HEK293 (cell line): Measurements from ENCODE around the gene TMC4.

Source experiments
- CTCF ChIA-PET: fragments of 350-600 bp; formaldehyde crosslinking; extraction: SDS; loops from one replicate; lab custom pipeline; 2021; ENCODE audit warnings: antibody characterized with exemption; lab: Yijun Ruan, JAX
- POLR2A ChIA-PET: fragments of 300-600 bp; formaldehyde crosslinking; extraction: SDS; loops from one replicate; lab custom pipeline; 2020; ENCODE audit warnings: antibody characterized with exemption, inconsistent platforms; lab: Yijun Ruan, JAX
- H3K27ac ChIP-seq: fragments of 200-500 bp; sonication (Bioruptor generic); 2 replicates; pipeline ENCODE4 v1.5.1; 2014; ENCODE audit warnings: low read depth, low read length, control low read depth, inconsistent platforms; ENCODE audit errors: extremely low read depth
- H3K36me3 ChIP-seq, 2 experiments: fragments of 200-500 bp in 1 of 2; sonication (Bioruptor generic) in 1 of 2; 1 replicate in 1 of 2; 2 replicates in 1 of 2; pipeline ENCODE4 v1.5.1; 2014 to 2017; ENCODE audit warnings: inconsistent platforms in 2 of 2, low read length in 2 of 2; ENCODE audit not compliant: control insufficient read depth in 2 of 2, insufficient read depth in 1 of 2
- H3K4me1 ChIP-seq: fragments of 200-500 bp; sonication (Bioruptor generic); 2 replicates; pipeline ENCODE4 v1.5.1; 2014; ENCODE audit warnings: mild to moderate bottlenecking, low read length, inconsistent platforms; ENCODE audit not compliant: control insufficient read depth, insufficient read depth
- H3K4me3 ChIP-seq: 2 replicates; pipeline ENCODE4 v1.5.1; 2011; ENCODE audit warnings: low read depth, mild to moderate bottlenecking, control low read depth, low read length, moderate library complexity
- H3K9me3 ChIP-seq: fragments of 200-500 bp; sonication (Bioruptor generic); 2 replicates; pipeline ENCODE4 v1.5.1; 2014; ENCODE audit warnings: low read depth, low read length, inconsistent platforms; ENCODE audit not compliant: control insufficient read depth, insufficient read depth
- FEZF1 ChIP-seq: fragments of 450-650 bp; formaldehyde crosslinking; IDR thresholded peaks from 2 replicates; pipeline ENCODE4 v1.5.1; 2016; ENCODE audit warnings: missing biosample characterization, missing genetic modification characterization
- KLF8 ChIP-seq: fragments of 450-650 bp; formaldehyde crosslinking; IDR thresholded peaks from 2 replicates; pipeline ENCODE4 v1.5.1; 2016; ENCODE audit warnings: missing biosample characterization, missing genetic modification characterization
- MYNN ChIP-seq: fragments of 450-650 bp; formaldehyde crosslinking; IDR thresholded peaks from 2 replicates; pipeline ENCODE4 v1.5.1; 2016; ENCODE audit warnings: missing biosample characterization, missing genetic modification characterization, borderline replicate concordance
- OSR2 ChIP-seq: fragments of 450-650 bp; formaldehyde crosslinking; IDR thresholded peaks from 2 replicates; pipeline ENCODE4 v1.5.1; 2016; ENCODE audit warnings: missing biosample characterization, missing genetic modification characterization
- OVOL3 ChIP-seq: fragments of 450-650 bp; formaldehyde crosslinking; IDR thresholded peaks from 2 replicates; pipeline ENCODE4 v1.5.1; 2016; ENCODE audit warnings: missing biosample characterization, missing genetic modification characterization
- SCRT2 ChIP-seq: fragments of 450-650 bp; formaldehyde crosslinking; IDR thresholded peaks from 2 replicates; pipeline ENCODE4 v1.5.1; 2016; ENCODE audit warnings: missing biosample characterization, missing genetic modification characterization
- SP3 ChIP-seq: fragments of 450-650 bp; formaldehyde crosslinking; IDR thresholded peaks from 2 replicates; pipeline ENCODE4 v1.5.1; 2016; ENCODE audit warnings: missing biosample characterization, missing genetic modification characterization
- TCF7L2 ChIP-seq: IDR thresholded peaks from 2 replicates; pipeline ENCODE4 v1.6.1; 2011; ENCODE audit warnings: low read depth, mild to moderate bottlenecking, inconsistent platforms, low read length, moderate library complexity, borderline replicate concordance
- ZNF211 ChIP-seq: fragments of 450-650 bp; formaldehyde crosslinking; IDR thresholded peaks from 2 replicates; pipeline ENCODE4 v1.5.1; 2016; ENCODE audit warnings: low read depth, missing biosample characterization, missing genetic modification characterization
- ZNF350 ChIP-seq: fragments of 450-650 bp; formaldehyde crosslinking; IDR thresholded peaks from 2 replicates; pipeline ENCODE4 v1.5.0; 2017; ENCODE audit warnings: missing biosample characterization, mild to moderate bottlenecking, missing genetic modification characterization
- ZNF48 ChIP-seq: fragments of 450-650 bp; formaldehyde crosslinking; IDR thresholded peaks from 2 replicates; pipeline ENCODE4 v1.5.1; 2016; ENCODE audit warnings: missing biosample characterization, missing genetic modification characterization
- ZNF555 ChIP-seq: fragments of 450-650 bp; formaldehyde crosslinking; conservative IDR thresholded peaks from 2 replicates; pipeline ENCODE4 v1.5.1; 2017; ENCODE audit warnings: missing biosample characterization, mild to moderate bottlenecking, missing genetic modification characterization, inconsistent platforms
- ZNF600 ChIP-seq: fragments of 450-650 bp; formaldehyde crosslinking; IDR thresholded peaks from 2 replicates; pipeline ENCODE4 v1.5.1; 2016; ENCODE audit warnings: missing biosample characterization, missing genetic modification characterization
- ZNF654 ChIP-seq: fragments of 450-650 bp; formaldehyde crosslinking; IDR thresholded peaks from 2 replicates; pipeline ENCODE4 v1.5.1; 2016; ENCODE audit warnings: low read depth, missing biosample characterization, missing genetic modification characterization
- ZNF837 ChIP-seq: fragments of 450-650 bp; formaldehyde crosslinking; IDR thresholded peaks from 2 replicates; pipeline ENCODE4 v1.5.1; 2016; ENCODE audit warnings: missing biosample characterization, missing genetic modification characterization
- ZSCAN30 ChIP-seq: fragments of 450-650 bp; IDR thresholded peaks from 2 replicates; pipeline ENCODE4 v1.5.1; 2018; ENCODE audit warnings: missing biosample characterization, mild to moderate bottlenecking, missing genetic modification characterization, moderate library complexity
- TF ChIP-seq, protein P1 (sequence below): fragments of 450-650 bp; formaldehyde crosslinking; conservative IDR thresholded peaks from 2 replicates; pipeline ENCODE4 v1.5.1; 2016; ENCODE audit warnings: low read depth, missing biosample characterization, missing genetic modification characterization
- TF ChIP-seq, protein P2 (sequence below): fragments of 450-650 bp; formaldehyde crosslinking; IDR thresholded peaks from 2 replicates; pipeline ENCODE4 v1.5.1; 2016; ENCODE audit warnings: missing biosample characterization, missing genetic modification characterization
- TF ChIP-seq, protein P3 (sequence below): fragments of 450-650 bp; formaldehyde crosslinking; IDR thresholded peaks from 2 replicates; pipeline ENCODE4 v1.5.1; 2016; ENCODE audit warnings: missing biosample characterization, missing genetic modification characterization
- TF ChIP-seq, protein P4 (sequence below): fragments of 450-650 bp; formaldehyde crosslinking; IDR thresholded peaks from 2 replicates; pipeline ENCODE4 v1.5.1; 2016; ENCODE audit warnings: missing biosample characterization, missing genetic modification characterization
- TF ChIP-seq, protein P5 (sequence below): fragments of 450-650 bp; formaldehyde crosslinking; IDR thresholded peaks from 2 replicates; pipeline ENCODE4 v1.5.1; 2016; ENCODE audit warnings: missing biosample characterization, missing genetic modification characterization, low read depth

Gene TMC4

DNA sequence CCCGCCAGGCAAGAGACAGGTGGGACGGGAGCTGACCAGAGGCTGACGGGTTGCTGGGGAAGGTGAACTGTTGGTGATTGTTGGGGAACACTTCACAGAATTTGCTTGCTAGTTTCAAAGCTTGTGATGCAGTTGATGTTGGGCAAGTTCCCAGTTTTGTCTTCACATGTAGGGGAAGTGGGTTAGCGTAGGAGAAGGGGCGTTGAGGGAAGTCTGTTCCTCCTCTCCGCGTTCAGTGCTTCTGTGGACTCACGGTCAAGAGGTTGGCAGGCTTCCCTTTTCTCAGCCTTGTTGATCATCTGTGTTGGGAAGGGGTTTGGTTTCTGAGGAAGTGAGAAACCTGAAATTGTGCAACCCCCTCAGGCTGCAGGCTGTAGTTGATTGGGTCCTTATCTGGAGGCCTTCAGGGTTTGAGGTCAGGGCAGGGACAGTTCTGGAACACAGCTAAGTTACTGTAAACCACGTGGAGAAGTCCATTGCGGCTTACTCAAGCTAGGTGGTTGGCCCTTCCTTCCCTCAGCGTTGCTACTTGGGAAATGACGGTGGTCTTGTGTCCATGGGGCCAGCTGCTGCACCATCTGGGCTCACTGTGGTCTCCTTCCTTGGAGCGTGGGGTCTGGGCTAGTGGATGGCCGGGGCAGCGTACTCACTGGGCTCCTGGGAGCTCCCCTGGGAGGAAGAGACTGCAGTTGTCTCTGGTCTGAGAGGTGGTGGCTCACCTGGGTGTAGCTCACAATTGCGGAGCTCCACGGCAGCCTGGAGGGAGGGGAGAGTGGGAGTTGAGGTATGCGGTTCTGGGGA is 35.2 kb upstream of the TMC4 start:
- no peaks in the 10 kb centered on the region for H3K9me3 ChIP-seq
- ChIA-PET CTCF (interaction anchor here (0.6 to 1.3 kb wide), 2 partner anchors 59 to 398 kb away, joined by 3 to 4 read pairs; no protein-coding TSS in a partner anchor), POLR2A (interaction anchor here (1.1 to 9.1 kb wide), 3 partner anchors 9 to 71 kb away, joined by 6 to 152 read pairs (median 7); partner anchors contain the start of genes CNOT3, MBOAT7 and TSEN34)
- H3K4me3 ChIP-seq = no peak overlapping the region
- peaks cover 26% of the 10 kb centered on the region for H3K4me1 ChIP-seq
- H3K36me3 ChIP-seq = peaks cover 38 to 62% of the 10 kb centered on the region in 2 experiments
- H3K27ac ChIP-seq = peak overlapping the region; percentile 71; the same call in 1 of the 2 replicates
- TF ChIP-seq OSR2 (peak; percentile 38; the same call in 1 of the 2 replicates), FEZF1 (tag by site-specific recombination) (peak; percentile 22; the same call in 1 of the 2 replicates), ZNF211 (tag by site-specific recombination) (no peak), ZNF654 (no peak), ZNF837 (tag by site-specific recombination) (no peak), ZNF600 (tag by site-specific recombination) (peak; percentile 28; the same call in 1 of the 2 replicates), MYNN (tag by site-specific recombination) (no peak), ZNF48 (tag by site-specific recombination) (no peak), SP3 (tag by site-specific recombination) (no peak), KLF8 (tag by site-specific recombination) (peak; percentile 35; the same call in 1 of the 2 replicates)
- TF ChIP-seq, protein P1, sequence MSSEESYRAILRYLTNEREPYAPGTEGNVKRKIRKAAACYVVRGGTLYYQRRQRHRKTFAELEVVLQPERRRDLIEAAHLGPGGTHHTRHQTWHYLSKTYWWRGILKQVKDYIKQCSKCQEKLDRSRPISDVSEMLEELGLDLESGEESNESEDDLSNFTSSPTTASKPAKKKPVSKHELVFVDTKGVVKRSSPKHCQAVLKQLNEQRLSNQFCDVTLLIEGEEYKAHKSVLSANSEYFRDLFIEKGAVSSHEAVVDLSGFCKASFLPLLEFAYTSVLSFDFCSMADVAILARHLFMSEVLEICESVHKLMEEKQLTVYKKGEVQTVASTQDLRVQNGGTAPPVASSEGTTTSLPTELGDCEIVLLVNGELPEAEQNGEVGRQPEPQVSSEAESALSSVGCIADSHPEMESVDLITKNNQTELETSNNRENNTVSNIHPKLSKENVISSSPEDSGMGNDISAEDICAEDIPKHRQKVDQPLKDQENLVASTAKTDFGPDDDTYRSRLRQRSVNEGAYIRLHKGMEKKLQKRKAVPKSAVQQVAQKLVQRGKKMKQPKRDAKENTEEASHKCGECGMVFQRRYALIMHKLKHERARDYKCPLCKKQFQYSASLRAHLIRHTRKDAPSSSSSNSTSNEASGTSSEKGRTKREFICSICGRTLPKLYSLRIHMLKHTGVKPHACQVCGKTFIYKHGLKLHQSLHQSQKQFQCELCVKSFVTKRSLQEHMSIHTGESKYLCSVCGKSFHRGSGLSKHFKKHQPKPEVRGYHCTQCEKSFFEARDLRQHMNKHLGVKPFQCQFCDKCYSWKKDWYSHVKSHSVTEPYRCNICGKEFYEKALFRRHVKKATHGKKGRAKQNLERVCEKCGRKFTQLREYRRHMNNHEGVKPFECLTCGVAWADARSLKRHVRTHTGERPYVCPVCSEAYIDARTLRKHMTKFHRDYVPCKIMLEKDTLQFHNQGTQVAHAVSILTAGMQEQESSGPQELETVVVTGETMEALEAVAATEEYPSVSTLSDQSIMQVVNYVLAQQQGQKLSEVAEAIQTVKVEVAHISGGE (tag by site-specific recombination) = no peak
- TF ChIP-seq, protein P2, sequence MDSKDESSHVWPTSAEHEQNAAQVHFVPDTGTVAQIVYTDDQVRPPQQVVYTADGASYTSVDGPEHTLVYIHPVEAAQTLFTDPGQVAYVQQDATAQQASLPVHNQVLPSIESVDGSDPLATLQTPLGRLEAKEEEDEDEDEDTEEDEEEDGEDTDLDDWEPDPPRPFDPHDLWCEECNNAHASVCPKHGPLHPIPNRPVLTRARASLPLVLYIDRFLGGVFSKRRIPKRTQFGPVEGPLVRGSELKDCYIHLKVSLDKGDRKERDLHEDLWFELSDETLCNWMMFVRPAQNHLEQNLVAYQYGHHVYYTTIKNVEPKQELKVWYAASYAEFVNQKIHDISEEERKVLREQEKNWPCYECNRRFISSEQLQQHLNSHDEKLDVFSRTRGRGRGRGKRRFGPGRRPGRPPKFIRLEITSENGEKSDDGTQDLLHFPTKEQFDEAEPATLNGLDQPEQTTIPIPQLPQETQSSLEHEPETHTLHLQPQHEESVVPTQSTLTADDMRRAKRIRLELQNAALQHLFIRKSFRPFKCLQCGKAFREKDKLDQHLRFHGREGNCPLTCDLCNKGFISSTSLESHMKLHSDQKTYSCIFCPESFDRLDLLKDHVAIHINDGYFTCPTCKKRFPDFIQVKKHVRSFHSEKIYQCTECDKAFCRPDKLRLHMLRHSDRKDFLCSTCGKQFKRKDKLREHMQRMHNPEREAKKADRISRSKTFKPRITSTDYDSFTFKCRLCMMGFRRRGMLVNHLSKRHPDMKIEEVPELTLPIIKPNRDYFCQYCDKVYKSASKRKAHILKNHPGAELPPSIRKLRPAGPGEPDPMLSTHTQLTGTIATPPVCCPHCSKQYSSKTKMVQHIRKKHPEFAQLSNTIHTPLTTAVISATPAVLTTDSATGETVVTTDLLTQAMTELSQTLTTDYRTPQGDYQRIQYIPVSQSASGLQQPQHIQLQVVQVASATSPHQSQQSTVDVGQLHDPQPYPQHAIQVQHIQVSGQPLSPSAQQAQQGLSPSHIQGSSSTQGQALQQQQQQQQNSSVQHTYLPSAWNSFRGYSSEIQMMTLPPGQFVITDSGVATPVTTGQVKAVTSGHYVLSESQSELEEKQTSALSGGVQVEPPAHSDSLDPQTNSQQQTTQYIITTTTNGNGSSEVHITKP (tag by site-specific recombination) = 0 out of 2 replicates have a peak, but pooled peaks have one; percentile 23

DNA sequence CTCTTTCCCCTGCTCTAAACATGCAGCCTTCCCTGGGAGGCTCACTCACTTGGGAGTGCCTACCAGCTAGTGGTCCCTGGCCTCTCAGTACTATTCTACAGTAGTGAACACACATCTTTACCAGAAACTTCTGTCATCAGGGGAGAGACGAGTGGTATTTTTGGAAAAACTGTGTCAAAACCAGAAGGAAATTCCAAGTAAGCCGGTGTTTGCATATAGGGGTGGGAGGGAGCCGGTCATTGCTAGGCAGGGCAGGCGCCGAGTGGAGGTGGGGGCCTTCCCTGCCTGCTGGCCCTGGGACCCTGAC is 34.7 kb upstream of the TMC4 start:
- H3K36me3 ChIP-seq = peaks cover 44 to 68% of the 10 kb centered on the region in 2 experiments
- H3K27ac ChIP-seq = no peak overlapping the region; the same call in 1 of the 2 replicates
- ChIA-PET CTCF (interaction anchor here (0.5 to 1.3 kb wide), 3 partner anchors 18 to 398 kb away, joined by 3 to 4 read pairs (median 3); partner anchors contain the start of gene MBOAT7), POLR2A (interaction anchor here (1.1 to 9.1 kb wide), 3 partner anchors 8 to 71 kb away, joined by 6 to 152 read pairs (median 7); partner anchors contain the start of genes CNOT3, MBOAT7 and TSEN34)
- no peaks in the 10 kb centered on the region for H3K9me3 ChIP-seq
- H3K4me1 ChIP-seq = peaks cover 26% of the 10 kb centered on the region
- no peak overlapping the region for H3K4me3 ChIP-seq
- TF ChIP-seq, protein P3, sequence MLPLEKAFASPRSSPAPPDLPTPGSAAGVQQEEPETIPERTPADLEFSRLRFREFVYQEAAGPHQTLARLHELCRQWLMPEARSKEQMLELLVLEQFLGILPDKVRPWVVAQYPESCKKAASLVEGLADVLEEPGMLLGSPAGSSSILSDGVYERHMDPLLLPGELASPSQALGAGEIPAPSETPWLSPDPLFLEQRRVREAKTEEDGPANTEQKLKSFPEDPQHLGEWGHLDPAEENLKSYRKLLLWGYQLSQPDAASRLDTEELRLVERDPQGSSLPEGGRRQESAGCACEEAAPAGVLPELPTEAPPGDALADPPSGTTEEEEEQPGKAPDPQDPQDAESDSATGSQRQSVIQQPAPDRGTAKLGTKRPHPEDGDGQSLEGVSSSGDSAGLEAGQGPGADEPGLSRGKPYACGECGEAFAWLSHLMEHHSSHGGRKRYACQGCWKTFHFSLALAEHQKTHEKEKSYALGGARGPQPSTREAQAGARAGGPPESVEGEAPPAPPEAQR (tag by site-specific recombination) = no peak
- TF ChIP-seq TCF7L2 (no peak), OSR2 (no peak), SCRT2 (tag by site-specific recombination) (no peak), ZSCAN30 (tag by site-specific recombination) (no peak), ZNF555 (tag by site-specific recombination) (no peak), ZNF211 (tag by site-specific recombination) (no peak), ZNF350 (tag by site-specific recombination) (no peak), OVOL3 (no peak)
- TF ChIP-seq, protein P4, sequence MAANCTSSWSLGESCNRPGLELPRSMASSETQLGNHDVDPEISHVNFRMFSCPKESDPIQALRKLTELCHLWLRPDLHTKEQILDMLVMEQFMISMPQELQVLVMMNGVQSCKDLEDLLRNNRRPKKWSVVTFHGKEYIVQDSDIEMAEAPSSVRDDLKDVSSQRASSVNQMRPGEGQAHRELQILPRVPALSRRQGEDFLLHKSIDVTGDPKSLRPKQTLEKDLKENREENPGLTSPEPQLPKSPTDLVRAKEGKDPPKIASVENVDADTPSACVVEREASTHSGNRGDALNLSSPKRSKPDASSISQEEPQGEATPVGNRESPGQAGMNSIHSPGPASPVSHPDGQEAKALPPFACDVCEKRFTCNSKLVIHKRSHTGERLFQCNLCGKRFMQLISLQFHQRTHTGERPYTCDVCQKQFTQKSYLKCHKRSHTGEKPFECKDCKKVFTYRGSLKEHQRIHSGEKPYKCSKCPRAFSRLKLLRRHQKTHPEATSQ (tag by site-specific recombination) = no peak
- TF ChIP-seq, protein P5, sequence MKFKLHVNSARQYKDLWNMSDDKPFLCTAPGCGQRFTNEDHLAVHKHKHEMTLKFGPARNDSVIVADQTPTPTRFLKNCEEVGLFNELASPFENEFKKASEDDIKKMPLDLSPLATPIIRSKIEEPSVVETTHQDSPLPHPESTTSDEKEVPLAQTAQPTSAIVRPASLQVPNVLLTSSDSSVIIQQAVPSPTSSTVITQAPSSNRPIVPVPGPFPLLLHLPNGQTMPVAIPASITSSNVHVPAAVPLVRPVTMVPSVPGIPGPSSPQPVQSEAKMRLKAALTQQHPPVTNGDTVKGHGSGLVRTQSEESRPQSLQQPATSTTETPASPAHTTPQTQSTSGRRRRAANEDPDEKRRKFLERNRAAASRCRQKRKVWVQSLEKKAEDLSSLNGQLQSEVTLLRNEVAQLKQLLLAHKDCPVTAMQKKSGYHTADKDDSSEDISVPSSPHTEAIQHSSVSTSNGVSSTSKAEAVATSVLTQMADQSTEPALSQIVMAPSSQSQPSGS = no peak
